A673 (cell line): ENCODE measurements around the gene RAB36. TPM values are rescaled to one million over a fixed set of nuclear protein-coding genes. Genes with fewer than 3 reads are reported as not detected.

Source experiments
- BruUV-seq: library from RNA; stranded (reverse); fragments of 400-500 nt; replicated peaks from 2 replicates; lab custom pipeline; 2021; lab: Mats Ljungman, UMichigan
- CTCF ChIA-PET: fragments of 300-600 bp; sonication (Branson Sonifier 250); formaldehyde crosslinking; loops from one replicate; lab custom pipeline; 2022; ENCODE audit warnings: antibody characterized with exemption; lab: Charles Lee
- POLR2A ChIA-PET: fragments of 300-600 bp; sonication (Branson Sonifier 250); formaldehyde crosslinking; loops from one replicate; lab custom pipeline; 2022; ENCODE audit warnings: antibody characterized with exemption; ENCODE audit not compliant: low non-redundant PET; lab: Charles Lee
- DNase-seq: peaks from one replicate; pipeline ENCODE4 v3.0.0-alpha.2; 2015; ENCODE audit warnings: low spot score
- H3K27ac ChIP-seq: fragments of 200-600 bp; sonication (generic); 2 replicates; pipeline ENCODE4 v1.5.1; 2016; ENCODE audit warnings: mixed run types, low read depth, mild to moderate bottlenecking, mixed read lengths, antibody characterized with exemption, low read length; ENCODE audit not compliant: poor library complexity, severe bottlenecking
- H3K27me3 ChIP-seq: fragments of 200-600 bp; sonication (generic); replicated peaks from 2 replicates; pipeline ENCODE4 v1.6.1; 2017; ENCODE audit warnings: mixed run types, low read depth, mild to moderate bottlenecking, mixed read lengths, antibody characterized with exemption, low read length; ENCODE audit not compliant: insufficient read depth, poor library complexity
- H3K36me3 ChIP-seq: fragments of 200-600 bp; sonication (generic); 2 replicates; pipeline ENCODE4 v1.6.1; 2016; ENCODE audit warnings: mixed run types, mild to moderate bottlenecking, mixed read lengths, antibody characterized with exemption, low read length; ENCODE audit not compliant: insufficient read depth, poor library complexity, severe bottlenecking
- H3K4me1 ChIP-seq: fragments of 200-600 bp; sonication (generic); 2 replicates; pipeline ENCODE4 v1.6.1; 2017; ENCODE audit warnings: mixed run types, mild to moderate bottlenecking, mixed read lengths, antibody characterized with exemption, low read length; ENCODE audit not compliant: insufficient read depth, poor library complexity, severe bottlenecking
- H3K4me3 ChIP-seq: fragments of 200-600 bp; sonication (generic); 2 replicates; pipeline ENCODE4 v1.5.1; 2016; ENCODE audit warnings: low read depth, mixed run types, mild to moderate bottlenecking, mixed read lengths, low read length; ENCODE audit not compliant: poor library complexity, severe bottlenecking
- H3K9me3 ChIP-seq: fragments of 200-600 bp; sonication (generic); 2 replicates; pipeline ENCODE4 v1.6.1; 2016; ENCODE audit warnings: mixed run types, low read depth, mild to moderate bottlenecking, mixed read lengths, antibody characterized with exemption, low read length; ENCODE audit not compliant: poor library complexity, severe bottlenecking
- CTCF ChIP-seq: fragments of 300-800, 200-600 bp; sonication (generic); conservative IDR thresholded peaks from 2 replicates; pipeline ENCODE4 v1.5.1; 2017; ENCODE audit warnings: low read depth, mild to moderate bottlenecking, antibody characterized with exemption, low read length, moderate library complexity, mixed read lengths
- EZH2 ChIP-seq: fragments of 200-600 bp; sonication (generic); IDR thresholded peaks from 2 replicates; pipeline ENCODE4 v1.6.1; 2017; ENCODE audit warnings: borderline replicate concordance, low read depth, mild to moderate bottlenecking, mixed read lengths, antibody characterized with exemption, low read length; ENCODE audit not compliant: poor library complexity, severe bottlenecking
- intact Hi-C: fragments of 100-400 bp; cut with micrococcal nuclease; formaldehyde crosslinking; loops from one replicate; pipeline ENCODE4 v1.10.0; 2022; ENCODE audit not compliant: unreplicated experiment
- total RNA-seq: library from RNA; stranded (reverse); gene quantifications from 2 replicates; pipeline ENCODE4 v1.2.3, GENCODE V29; 2021

Gene RAB36
- total RNA-seq, 1 experiment from 2014 or later = 4.1 TPM

GRCh38 chr22:23122216-23122957 lies 22.9 kb upstream of the RAB36 start:
- no peaks in the 10 kb centered on the region for H3K4me1 ChIP-seq
- no TSS peak for BruUV-seq
- CTCF ChIA-PET = no interaction called here
- no peak for TF ChIP-seq EZH2
- no peak for TF ChIP-seq CTCF
- no peak for DNase-seq
- H3K9me3 ChIP-seq = no peaks in the 10 kb centered on the region
- intact Hi-C loops = loop anchor here (10.0 kb wide), 1 partner anchor 268 kb away; no protein-coding TSS in a partner anchor
- no peak overlapping the region for H3K4me3 ChIP-seq
- H3K27ac ChIP-seq = no peak overlapping the region
- no peaks in the 10 kb centered on the region for H3K27me3 ChIP-seq
- no peaks in the 10 kb centered on the region for H3K36me3 ChIP-seq
- POLR2A ChIA-PET = no interaction called here

- TF ChIP-seq CTCF (no peak), EZH2 (no peak)
- DNase-seq = no peak
- Histone ChIP-seq H3K9me3 (no peaks in the 10 kb centered on the region), H3K4me3 (no peak overlapping the region), H3K27ac (no peak overlapping the region), H3K4me1 (no peaks in the 10 kb centered on the region), H3K27me3 (no peaks in the 10 kb centered on the region), H3K36me3 (no peaks in the 10 kb centered on the region)
- ChIA-PET CTCF (interaction anchor here (0.6 kb wide), 1 partner anchor 188 kb away, joined by 3 read pairs; no protein-coding TSS in a partner anchor), POLR2A (interaction anchor here (0.5 kb wide), 1 partner anchor 984 kb away, joined by 3 read pairs; no protein-coding TSS in a partner anchor)
- intact Hi-C loops = loop anchor here (10.0 kb wide), 1 partner anchor 268 kb away; no protein-coding TSS in a partner anchor
- no TSS peak for BruUV-seq
These were observed 22.1 kb upstream of the RAB36 start for GRCh38 chr22:23122992-23123803.

- TF ChIP-seq CTCF = no peak
- TF ChIP-seq EZH2 = no peak
- BruUV-seq = no TSS peak
- H3K4me1 ChIP-seq = no peaks in the 10 kb centered on the region
- intact Hi-C loops = loop anchor here (10.0 kb wide), 1 partner anchor 269 kb away; no protein-coding TSS in a partner anchor
- H3K36me3 ChIP-seq = no peaks in the 10 kb centered on the region
- H3K27ac ChIP-seq = no peak overlapping the region
- DNase-seq = no peak
- H3K4me3 ChIP-seq = no peak overlapping the region
- POLR2A ChIA-PET = interaction anchor here (0.5 kb wide), 1 partner anchor 985 kb away, joined by 3 read pairs; no protein-coding TSS in a partner anchor
- H3K9me3 ChIP-seq = no peaks in the 10 kb centered on the region
- H3K27me3 ChIP-seq = no peaks in the 10 kb centered on the region
- CTCF ChIA-PET = interaction anchor here (0.6 kb wide), 1 partner anchor 188 kb away, joined by 3 read pairs; no protein-coding TSS in a partner anchor
These were observed 21.4 kb upstream of the RAB36 start for GRCh38 chr22:23123804-23124254.
